ENCODE data around the gene KRTAP12-4.

Gene KRTAP12-4

DNA sequence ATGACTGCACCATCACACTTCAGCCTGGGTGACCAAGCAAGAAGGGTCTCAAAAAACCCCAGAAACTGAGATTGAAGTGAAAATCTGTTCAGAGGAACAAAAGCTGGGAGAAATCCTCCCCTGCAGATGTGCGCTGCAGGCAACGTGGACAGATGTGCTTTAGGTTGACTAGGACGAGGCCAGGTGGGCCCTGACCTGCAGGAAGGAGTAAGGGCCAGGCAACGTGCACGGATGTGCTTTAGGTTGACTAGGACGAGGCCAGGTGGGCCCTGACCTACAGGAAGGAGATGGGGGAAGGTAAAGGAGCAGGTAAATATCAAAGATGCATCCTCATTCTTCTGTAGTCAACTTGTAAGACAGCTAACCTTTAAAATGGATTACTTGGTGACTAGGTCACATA, 30.0 kb upstream of the KRTAP12-4 start:
- TF ChIP-seq, protein P1, sequence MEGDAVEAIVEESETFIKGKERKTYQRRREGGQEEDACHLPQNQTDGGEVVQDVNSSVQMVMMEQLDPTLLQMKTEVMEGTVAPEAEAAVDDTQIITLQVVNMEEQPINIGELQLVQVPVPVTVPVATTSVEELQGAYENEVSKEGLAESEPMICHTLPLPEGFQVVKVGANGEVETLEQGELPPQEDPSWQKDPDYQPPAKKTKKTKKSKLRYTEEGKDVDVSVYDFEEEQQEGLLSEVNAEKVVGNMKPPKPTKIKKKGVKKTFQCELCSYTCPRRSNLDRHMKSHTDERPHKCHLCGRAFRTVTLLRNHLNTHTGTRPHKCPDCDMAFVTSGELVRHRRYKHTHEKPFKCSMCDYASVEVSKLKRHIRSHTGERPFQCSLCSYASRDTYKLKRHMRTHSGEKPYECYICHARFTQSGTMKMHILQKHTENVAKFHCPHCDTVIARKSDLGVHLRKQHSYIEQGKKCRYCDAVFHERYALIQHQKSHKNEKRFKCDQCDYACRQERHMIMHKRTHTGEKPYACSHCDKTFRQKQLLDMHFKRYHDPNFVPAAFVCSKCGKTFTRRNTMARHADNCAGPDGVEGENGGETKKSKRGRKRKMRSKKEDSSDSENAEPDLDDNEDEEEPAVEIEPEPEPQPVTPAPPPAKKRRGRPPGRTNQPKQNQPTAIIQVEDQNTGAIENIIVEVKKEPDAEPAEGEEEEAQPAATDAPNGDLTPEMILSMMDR (IDR thresholded peaks at IDR 0.05; ENCODE audit: low read depth, low read length), result no peak
- no peak overlapping the region for H3K4me3 ChIP-seq (ENCODE audit: low read depth, low read length)

GRCh38 chr21:44684077-44684476, 29.6 kb upstream of the KRTAP12-4 start:
- no peak overlapping the region for H3K4me3 ChIP-seq (ENCODE audit: low read depth, low read length)
- TF ChIP-seq, protein P1 (IDR thresholded peaks at IDR 0.05; ENCODE audit: low read depth, low read length), result no peak

GRCh38 chr21:44682580-44683151, 28.2 kb upstream of the KRTAP12-4 start:
- no peak overlapping the region for H3K4me3 ChIP-seq (ENCODE audit: low read depth, low read length)
- TF ChIP-seq, protein P1 (IDR thresholded peaks at IDR 0.05; ENCODE audit: low read depth, low read length), result no peak

- H3K4me3 ChIP-seq (ENCODE audit: low read depth, low read length), result no peak within 1 kb of the TSS
- TF ChIP-seq, protein P1 (IDR thresholded peaks at IDR 0.05; ENCODE audit: low read depth, low read length), result no peak
These were observed 27.6 kb upstream of the KRTAP12-4 start, which contains the start of gene KRTAP12-1 for GRCh38 chr21:44681861-44682579. TSS of gene KRTAP12-1 (minus strand) at chr21:44682163. CDS start at chr21:44682123, 40 bp downstream.

DNA sequence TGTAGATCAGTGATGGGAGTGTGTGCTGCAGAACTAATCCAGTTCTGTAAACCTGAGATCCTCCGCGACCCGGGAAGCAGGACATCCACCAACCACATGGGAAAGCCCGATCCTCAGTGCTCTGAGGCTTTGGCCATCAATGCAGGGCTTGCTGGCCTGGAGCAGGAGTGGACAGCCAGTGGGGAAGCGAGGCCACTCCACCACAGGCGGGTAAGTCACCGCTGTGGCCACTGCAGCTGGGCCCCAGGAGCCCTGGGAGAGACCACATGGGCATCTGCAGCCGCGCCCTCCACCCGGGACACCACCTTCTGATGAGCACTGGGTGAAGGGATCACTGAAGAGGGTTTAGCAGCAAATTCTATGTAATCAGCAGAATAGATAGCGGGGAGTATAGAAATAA, 26.7 kb upstream of the KRTAP12-4 start:
- H3K4me3 ChIP-seq (ENCODE audit: low read depth, low read length), result no peak overlapping the region
- TF ChIP-seq, protein P1 (IDR thresholded peaks at IDR 0.05; ENCODE audit: low read depth, low read length), result no peak

GRCh38 chr21:44677881-44678280, 23.4 kb upstream of the KRTAP12-4 start:
- TF ChIP-seq, protein P1 (IDR thresholded peaks at IDR 0.05; ENCODE audit: low read depth, low read length), result no peak
- H3K4me3 ChIP-seq (ENCODE audit: low read depth, low read length), result no peak overlapping the region

GRCh38 chr21:44671911-44672310, 17.5 kb upstream of the KRTAP12-4 start:
- TF ChIP-seq, protein P1 (IDR thresholded peaks at IDR 0.05; ENCODE audit: low read depth, low read length), result no peak
- H3K4me3 ChIP-seq (ENCODE audit: low read depth, low read length), result no peak overlapping the region
